DND-41 (cell line): Measurements from ENCODE around the gene ANXA7.
"Not testable (repeated sequence)": the region's sequence is repeated elsewhere in the genome, so short reads cannot be mapped to it uniquely, and the experiment has no call there.

Source experiments
- EZH2 ChIP-seq: IDR thresholded peaks from 3 replicates; pipeline ENCODE4 v1.6.1; 2012; ENCODE audit warnings: borderline replicate concordance, low read depth, mild to moderate bottlenecking, moderate library complexity, low read length, inconsistent platforms; ENCODE audit not compliant: severe bottlenecking
- TF ChIP-seq, protein P1 (sequence below): IDR thresholded peaks from 2 replicates; pipeline ENCODE4 v1.5.1; 2012; ENCODE audit warnings: borderline replicate concordance, low read length, moderate library complexity, mild to moderate bottlenecking; ENCODE audit not compliant: poor library complexity, severe bottlenecking; ENCODE audit errors: extremely low read depth

DNA sequence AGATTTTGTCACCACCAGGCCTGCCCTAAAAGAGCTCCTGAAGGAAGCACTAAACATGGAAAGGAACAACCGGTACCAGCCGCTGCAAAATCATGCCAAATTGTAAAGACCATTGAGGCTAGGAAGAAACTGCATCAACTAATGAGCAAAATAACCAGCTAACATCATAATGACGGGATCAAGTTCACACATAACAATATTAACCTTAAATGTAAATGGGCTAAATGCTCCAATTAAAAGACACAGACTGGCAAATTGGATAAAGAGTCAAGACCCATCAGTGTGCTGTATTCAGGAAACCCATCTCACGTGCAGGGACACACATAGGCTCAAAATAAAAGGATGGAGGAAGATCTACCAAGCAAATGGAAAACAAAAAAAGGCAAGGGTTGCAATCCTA is 88.6 kb downstream of the ANXA7 start:
- TF ChIP-seq, protein P1, sequence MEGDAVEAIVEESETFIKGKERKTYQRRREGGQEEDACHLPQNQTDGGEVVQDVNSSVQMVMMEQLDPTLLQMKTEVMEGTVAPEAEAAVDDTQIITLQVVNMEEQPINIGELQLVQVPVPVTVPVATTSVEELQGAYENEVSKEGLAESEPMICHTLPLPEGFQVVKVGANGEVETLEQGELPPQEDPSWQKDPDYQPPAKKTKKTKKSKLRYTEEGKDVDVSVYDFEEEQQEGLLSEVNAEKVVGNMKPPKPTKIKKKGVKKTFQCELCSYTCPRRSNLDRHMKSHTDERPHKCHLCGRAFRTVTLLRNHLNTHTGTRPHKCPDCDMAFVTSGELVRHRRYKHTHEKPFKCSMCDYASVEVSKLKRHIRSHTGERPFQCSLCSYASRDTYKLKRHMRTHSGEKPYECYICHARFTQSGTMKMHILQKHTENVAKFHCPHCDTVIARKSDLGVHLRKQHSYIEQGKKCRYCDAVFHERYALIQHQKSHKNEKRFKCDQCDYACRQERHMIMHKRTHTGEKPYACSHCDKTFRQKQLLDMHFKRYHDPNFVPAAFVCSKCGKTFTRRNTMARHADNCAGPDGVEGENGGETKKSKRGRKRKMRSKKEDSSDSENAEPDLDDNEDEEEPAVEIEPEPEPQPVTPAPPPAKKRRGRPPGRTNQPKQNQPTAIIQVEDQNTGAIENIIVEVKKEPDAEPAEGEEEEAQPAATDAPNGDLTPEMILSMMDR: not testable (repeated sequence)
- TF ChIP-seq EZH2: not testable (repeated sequence)
